Measurements from ENCODE around the gene ZNF438.
"Not testable (repeated sequence)": the region's sequence is repeated elsewhere in the genome, so short reads cannot be mapped to it uniquely, and the experiment has no call there.

The ZNF438 gene

DNA sequence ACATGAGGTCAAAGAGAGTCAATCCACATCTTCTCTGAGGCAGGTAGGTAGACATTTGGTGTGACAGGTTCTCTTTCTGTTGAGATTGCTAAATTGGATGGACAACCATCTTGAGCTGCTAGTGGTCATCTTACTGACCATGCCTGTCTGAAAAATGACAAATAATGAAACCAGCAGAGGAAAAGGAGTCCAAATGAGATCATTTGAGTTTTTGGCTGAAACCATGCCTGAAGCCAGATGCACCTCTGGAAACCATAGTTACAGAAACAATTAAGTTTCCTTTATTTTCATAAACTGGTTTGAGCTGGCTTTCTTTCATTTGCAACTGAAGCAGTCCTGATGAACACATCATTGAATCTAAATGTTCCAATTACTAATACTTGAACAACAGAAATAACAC lies 100.6 kb downstream of the ZNF438 start:
- no peak for DNase-seq

DNA sequence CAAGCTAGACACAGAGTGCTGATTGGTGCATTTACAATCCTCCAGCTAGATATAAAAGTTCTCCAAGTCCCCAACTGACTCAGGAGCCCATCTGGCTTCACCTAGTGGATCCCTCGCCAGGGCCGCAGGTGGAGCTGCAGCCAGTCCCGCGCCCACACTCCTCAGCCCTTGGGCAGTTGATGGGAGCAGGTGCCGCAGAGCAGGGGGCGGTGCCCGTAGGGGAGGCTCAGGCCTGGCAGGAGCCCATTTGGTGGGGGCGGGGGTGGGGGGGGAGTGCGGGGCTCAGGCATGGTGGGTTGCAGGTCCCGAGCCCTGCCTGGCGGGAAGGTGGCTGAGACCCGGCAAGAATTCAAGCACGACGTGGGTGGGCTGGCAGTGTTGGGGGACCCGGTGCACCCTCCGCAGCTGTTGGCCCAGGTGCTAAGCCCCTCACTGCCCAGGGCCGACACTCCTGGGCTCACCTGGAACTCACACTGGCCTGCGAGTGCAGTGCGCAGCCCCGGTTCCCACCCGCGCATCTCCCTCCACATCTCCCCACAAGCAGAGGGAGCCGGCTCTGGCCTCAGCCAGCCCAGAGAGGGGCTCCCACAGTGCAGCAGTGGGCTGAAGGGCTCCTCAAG lies 101.7 kb downstream of the ZNF438 start:
- DNase-seq: no peak

DNA sequence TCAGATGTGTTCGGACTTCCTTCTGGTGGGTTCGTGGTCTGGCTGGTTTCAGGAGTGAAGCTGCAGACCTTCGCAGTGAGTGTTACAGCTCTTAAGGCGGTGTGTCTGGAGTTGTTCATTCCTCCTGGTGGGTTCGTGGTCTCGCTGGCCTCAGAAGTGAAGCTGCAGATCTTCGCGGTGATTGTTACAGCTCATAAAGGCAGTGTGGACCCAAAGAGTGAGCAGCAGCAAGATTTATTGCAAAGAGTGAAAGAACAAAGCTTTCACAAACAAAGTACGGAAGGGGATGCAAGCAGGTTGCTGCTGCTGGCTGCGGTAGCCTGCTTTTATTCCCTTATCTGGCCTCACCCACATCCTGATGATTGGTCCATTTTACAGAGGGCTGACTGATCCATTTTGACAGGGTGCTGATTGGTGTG lies 102.3 kb downstream of the ZNF438 start:
- not testable (repeated sequence) for DNase-seq

DNA sequence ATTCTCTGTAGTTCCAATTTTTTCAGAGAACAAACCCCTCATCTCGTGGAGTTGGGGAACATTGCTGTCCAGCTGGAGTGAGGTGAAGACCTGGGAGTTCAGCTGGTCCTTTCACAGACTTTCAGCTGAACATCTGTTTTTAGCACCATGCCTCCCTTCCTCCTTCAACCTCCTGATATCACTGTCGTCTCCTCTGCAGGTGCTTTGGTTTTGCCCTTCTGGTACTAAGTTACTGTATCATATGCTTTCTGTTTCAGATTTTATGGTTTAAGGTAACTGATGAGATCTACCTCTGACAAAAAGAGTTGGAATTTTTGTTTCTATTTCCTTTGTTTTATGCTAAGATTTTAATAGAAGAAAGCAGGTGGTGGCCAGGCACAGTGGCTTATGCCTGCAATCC lies 102.9 kb downstream of the ZNF438 start:
- no peak for DNase-seq

DNA sequence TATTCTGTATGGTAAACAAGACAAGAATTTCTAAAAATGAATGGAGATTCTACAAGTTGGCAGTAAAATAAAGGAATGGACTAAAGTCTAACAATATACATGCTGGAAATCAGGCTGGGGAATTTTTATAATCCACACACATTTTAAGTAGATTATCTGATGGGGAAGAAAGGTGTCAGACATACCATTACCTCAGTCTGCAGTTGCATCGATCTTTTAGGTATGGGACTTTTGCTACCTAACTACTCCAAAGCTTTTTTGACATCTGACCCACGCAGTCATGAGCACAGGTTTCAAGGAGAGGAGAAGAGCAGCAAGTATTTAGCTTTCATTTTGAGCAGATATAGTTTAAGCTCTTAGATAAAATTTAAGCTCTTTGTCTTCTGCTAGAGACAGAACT lies 113.0 kb downstream of the ZNF438 start:
- DNase-seq: no peak

DNA sequence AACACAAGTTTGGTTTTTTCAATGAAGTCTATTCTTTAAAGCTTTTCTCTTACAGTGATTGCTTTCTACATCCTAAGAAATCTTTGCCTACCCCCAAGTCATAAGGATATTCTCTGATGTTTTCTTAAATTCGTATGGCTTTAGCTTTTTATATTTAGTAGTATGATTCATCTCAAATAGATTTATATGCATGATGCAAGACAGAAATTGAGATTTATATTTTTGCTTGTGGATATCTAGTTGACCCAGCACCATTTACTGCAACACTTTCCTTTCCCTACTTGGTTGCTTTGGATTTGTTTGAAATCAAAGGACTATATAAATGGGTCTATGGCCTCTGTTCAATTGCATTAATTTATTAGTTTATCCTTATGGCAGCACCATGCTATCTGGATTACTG lies 113.9 kb downstream of the ZNF438 start:
- DNase-seq: no peak

DNA sequence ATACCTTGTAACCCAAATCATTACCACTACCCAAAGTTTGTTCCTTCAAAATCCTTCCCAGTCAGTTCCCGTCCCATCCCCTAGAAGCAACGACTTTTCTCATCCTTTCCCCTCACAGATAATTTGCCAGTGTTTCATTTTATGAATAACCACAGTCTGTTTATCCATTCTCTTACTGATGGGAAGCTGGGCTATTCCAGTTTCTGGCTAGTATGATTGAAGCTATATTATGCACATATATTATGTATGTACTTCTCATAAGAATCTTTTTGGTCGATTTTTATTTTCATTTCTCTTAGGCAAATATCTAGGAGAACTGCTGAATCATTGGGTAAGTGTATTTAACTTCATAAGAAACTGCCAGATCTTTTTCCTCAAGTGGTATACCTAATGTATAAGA lies 114.6 kb downstream of the ZNF438 start:
- no peak for DNase-seq

DNA sequence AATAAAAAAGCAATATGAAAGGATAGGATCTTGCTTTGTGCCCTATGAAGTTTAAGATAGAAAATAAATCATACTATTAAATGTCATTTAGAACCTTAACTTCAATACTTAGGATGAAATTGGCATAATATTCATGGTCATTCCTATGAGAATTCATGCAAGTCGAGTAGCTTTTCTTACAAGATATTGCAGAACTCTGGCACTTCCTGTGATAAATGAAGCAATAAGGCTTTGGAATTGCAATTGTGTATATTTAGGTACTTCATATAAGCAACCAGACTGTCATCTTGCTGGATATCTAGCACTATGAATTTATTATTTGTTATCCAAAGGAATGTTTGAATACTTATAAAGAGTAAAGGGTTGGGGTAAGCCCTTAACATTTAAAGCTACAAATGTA lies 116.5 kb downstream of the ZNF438 start:
- no peak for DNase-seq

DNA sequence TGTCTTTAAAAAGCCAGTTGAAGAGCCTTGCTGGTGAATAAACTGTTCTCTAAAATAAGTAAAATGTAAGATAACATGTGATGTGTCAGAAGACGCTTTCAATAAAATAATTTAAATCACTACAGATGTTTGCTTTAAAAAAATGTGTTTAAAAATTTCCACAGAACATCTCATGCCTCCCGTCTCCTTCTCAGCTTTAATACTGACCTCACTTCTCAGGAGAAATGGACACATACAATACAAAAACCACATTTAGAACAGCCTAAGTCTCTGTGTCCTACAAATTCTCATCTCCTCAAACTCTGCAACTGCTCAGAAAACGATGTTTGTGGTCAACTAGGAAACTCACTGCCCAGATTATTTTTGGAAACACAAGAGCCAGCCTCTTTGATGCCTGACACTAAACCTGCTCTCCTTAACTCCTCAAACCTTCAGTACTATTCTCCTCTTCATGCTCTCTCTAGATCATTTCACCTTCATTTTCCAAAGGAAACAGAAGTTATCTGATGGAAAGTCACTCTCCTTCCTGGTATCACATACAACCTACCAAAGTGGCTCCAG lies 120.3 kb downstream of the ZNF438 start:
- DNase-seq: no peak

DNA sequence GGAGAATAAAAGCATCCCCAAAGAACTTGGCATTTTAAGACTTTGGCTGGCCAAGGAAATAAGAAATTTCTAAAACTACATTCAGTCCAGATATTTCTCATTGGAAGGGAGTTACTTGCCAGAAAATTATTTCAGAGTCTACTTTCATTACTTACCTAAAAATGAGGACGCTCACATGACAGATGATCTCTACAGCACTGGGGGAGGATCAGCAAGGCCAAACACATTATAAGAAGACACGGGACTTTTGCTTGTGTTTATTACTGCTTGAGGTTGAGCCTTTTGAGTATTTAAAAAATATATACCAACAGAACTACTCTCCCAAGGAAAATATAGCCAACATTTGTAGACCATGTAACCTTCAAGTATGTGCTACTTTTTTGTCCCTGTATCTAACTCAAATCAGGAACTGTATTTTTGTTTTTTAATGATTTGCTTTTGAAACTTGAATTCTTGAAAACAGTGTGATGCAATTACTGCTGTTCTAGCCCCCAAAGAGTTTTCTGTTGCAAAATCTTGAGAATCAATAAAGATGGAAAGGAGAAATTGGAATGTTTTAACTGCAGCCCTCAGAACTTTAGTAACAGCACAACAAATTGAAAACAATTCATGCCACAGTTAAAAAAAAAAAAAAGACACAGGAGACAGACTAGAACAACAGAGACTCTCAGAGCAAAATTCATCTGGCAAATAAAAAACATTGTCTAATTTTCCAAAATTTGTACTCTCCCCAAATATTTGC lies 128.1 kb downstream of the ZNF438 start:
- DNase-seq: no peak

DNA sequence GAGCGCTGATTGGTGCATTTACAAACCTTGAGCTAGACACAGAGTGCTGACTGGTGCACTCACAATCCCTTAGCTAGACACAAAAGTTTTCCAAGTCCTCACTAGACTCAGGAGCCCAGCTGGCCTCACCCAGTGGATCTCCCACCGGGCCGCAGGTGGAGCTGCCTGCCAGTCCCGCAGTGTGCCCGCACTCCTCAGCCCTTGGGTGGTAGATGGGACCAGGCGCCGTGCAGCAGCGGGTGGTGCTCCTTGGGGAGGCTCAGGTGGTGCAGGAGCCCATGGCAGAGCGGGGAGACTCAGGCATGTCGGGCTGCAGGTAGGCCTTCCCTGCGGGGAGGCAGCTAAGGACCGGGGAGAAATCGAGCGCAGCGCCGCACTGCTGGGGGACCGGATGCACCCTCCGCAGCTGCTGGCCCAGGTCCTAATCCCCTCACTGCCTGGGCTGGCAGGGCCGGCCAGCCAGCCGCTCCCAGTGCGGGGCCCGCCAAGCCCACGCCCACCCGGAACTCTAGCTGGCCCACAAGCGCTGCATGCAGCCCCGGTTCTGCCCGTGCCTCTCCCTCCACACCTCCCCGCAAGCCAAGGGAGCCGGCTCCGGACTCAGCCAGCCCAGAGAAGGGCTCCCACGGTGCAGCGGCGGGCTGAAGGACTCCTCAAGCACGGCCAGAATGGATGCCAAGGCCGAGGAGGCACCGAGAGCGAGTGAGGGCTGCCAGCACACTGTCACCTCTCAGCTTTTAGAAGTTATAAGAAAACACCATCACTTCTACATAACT lies 128.9 kb downstream of the ZNF438 start:
- no peak for DNase-seq

DNA sequence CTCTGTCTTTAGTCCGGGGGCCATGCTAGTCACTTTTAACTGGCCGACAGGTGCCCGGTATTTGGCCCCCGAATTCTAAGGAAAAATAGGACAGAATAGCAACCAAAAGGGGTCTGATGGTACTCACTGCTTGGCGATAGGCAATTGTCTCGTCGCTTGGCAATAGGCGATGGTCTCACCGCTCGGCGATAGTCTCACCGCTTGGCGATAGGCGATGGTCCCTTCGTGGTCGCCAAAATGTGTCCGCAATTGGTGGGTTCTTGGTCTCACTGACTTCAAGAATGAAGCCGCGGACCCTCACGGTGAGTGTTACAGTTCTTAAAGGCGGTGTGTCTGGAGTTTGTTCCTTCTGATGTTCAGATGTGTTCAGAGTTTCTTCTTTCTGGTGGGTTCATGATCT lies 130.2 kb downstream of the ZNF438 start:
- DNase-seq: not testable (repeated sequence)

DNA sequence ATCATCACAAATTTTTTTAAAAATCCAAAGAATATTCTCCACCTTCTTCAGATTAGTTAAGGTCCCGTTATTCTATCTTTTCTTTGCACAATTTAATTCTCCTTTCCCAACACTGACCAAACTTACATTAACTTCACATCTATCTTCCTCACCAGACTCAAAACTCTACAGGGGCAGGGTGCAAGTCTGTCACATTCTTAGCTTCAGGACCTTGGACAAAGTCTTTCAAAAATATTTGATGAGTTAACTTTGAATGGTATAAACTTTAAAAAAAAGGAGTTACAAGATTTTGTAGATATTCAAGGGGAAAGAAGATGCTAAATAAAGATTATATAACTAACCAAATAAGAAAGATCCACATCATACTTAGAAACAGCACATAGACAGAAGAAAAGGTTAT lies 132.7 kb downstream of the ZNF438 start:
- DNase-seq: no peak

DNA sequence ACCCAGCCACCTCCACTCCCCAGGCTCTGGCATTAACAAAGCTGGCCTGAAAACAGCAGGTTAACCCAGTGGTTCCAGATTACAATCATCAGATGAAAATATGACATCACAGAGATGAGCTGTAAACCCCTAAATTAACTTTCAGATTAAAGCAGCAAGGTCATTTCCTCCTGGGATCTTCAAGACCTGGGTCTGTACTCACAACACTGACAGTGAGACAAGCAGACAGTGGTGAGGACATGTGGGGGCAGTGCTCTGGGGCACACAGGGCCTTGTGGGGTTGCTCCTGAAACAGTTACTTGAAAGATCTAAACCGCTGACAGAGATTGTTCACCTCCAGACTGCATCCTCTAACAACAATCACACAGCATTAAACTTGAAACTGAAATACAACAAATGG lies 134.1 kb downstream of the ZNF438 start:
- DNase-seq: no peak

DNA sequence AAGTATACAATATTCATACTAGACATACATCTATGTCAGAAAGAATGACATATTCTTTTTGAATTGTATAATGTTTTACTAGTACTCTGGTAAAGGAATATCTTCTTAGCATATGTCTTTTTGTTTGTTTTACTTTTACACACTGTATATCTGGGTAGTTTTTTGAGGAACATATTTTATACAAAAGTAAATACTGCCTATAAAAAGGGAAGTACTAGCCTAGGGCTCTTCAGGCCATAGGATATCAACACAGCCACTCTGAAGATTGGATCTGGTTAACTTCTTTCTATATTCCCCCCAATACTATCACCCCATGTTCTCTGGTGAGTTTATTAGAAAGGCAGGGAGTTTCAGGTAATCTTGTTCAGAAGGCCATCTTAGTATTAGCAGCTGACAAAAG lies 134.6 kb downstream of the ZNF438 start:
- no peak for DNase-seq

DNA sequence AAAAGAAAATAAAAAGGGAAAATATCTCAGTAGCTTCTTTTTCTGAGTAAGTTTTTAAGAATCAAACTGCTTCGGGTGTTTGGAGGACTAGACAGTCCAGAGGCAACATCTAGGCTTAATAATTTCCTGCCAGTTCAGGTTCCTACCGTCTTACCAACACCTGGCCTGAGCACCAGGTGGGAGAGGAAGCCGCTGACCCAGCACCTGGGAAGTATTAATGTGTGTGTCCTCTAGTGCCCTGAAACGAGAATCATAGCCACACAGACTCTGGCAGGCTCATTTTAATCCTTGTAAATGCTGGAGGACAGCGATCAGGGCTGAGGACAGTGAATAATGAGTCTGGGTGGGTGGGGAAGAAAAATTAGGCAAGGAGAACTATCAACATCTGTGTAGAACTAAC lies 137.4 kb downstream of the ZNF438 start:
- DNase-seq: no peak

DNA sequence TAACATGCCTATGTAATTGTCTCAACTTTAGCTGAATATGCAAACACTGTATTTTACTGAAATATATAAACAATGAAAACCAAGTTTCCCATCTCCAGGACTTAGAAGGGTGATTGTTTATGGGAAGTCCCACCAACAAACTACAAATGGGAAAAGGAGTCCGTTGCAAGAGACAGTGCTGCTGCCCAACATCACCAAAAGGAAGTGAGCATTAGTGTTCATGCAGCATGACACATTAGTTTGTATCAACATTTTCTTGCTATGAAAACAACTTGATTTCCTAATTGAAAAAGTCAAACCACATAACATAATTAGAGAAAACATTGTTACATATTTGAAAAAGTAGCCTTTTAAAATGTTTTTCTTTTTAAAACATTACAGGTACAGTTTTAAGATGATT lies 138.5 kb downstream of the ZNF438 start:
- DNase-seq: no peak

DNA sequence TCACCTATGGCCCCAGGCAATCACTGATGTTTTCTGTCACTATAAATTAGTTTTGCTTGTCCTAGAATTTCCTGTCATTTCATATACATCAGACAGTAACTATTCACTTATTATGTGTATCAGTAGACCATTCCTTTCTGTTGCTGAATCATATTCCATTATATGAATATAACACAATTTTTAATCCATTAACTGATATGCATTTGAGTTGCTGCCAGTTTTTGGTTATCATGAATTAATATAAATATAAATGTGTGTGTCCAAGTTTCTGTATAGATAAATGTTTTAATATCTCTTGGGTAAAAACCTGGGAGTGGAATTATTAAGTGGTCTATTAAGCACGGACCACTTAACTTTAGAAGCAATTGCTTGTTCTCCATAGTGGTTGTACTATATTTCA lies 143.8 kb downstream of the ZNF438 start:
- DNase-seq: no peak

DNA sequence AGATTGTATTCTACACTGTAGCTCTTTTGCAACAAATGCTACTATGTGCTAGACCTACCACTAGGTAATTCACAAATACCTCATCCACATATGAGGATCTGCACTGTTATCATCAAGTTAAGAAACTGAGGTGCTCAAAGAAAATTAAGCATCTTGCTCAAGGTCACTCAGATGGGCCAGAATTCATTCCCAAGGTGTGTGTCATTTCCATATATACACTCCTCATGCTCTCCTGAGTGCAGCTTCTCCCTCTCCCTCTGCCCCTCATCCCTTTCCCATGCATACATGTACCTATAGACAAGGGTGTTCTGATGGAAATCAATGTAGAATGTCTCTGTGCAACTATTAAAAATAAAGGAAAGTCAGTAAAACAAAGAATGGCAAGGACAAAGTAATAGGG lies 146.2 kb downstream of the ZNF438 start:
- DNase-seq: no peak

DNA sequence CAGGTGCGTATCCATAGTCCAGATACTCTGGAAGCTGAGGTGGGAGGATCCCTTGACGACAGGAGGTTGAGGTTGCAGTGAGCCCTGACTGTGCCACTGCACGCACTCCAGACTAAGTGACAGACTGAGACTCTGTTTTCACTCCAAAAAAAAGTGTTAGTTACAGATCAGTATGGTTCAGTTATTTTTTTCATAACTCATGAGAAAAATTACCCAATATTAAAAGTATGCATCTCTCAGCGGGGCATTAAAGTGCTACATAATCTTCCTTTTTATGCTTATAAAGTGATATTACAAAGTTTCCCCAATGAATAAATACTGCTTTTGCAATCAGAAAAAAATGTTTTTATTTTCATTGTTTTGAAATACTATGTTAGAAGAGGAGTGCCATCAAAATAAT lies 147.9 kb downstream of the ZNF438 start:
- no peak for DNase-seq

DNA sequence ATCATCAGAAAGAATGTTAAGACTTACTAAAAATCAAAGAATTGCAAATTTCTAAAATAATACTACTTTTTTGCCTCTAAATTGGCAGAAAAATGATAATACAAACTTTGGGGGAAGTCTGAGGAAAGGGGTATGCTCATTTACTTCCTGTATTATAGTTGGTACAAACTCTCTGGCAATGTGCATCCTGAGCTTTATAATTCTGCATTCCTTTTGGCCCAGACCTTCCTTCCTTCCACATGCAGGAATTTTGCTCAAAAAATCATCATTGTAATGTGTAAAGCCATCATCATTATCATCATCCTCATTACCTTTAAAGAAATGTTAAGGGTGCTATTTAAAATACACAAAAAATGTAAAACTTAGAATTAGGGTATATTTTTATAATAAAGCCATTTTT lies 148.5 kb downstream of the ZNF438 start:
- no peak for DNase-seq

DNA sequence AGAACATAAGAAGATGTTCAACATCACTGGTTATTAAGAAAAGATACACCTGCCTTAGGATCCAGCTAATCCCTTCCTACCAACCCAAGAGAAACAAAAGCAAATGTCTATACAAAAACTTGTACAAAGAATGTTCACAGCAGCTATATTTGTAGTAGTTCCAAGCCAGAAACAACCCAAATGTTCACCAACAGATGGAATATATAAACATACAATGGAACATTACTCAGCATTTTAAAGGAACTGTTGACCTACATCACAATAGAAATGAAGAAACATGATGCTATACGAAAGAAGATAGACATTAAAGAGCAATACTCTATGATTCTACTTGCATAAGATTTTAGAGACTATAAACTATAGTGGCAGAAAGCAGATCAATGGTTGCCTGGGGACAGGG lies 149.4 kb downstream of the ZNF438 start:
- DNase-seq: no peak

DNA sequence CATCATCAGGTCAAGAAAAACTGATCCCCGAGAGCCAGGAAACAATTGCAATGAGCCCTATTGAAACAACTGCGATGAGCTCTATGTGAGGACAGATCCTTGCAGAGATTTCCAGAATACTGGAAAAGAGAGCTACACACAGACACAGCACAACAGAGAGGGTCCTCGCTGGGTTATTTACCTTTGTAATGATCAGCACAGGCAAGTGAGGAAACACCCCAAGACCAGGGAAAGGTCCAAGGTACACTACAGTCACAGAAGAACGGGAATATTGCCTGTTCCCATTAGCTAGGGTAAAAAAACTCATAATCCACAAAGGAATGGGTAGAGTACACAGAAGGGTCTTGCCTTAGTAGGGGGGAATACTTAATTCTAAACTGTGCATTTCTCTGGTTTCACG lies 152.7 kb downstream of the ZNF438 start:
- no peak for DNase-seq

DNA sequence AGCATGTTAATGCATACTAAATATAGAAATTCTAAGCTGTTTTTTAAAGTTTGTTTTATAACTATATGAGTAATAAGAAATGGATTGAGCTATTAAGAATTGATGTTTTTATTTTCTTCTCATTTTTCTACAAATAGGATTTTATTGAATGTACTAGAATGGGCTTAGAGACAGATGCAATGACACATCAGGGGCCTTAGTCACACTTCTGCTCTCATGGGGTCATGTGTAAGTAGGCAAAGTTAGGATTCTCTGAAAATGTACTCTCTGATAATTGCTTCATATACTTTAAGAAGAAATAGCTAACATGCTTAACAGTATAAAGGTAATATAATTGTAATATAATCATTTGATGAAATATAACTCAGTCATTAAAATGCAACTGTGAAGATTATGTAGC lies 154.6 kb downstream of the ZNF438 start:
- DNase-seq: no peak
